Omental fat pad (tissue), 4 donors: ENCODE results near the gene SPRR2A. TPM values are rescaled to one million over a fixed set of nuclear protein-coding genes. Genes with fewer than 3 reads are reported as not detected.
"Not testable (repeated sequence)": the region's sequence is repeated elsewhere in the genome, so short reads cannot be mapped to it uniquely, and the experiment has no call there.

ENCODE experiments used
- ATAC-seq: fragments of 150-250 bp; one replicate; pipeline ENCODE4 v1.9.1; 2016; ENCODE audit warnings: mild to moderate bottlenecking, moderate library complexity; ENCODE audit not compliant: low FRiP score
- DNase-seq: peaks from one replicate; pipeline ENCODE4 v3.0.0-alpha.2; 2019; ENCODE audit warnings: low spot score
- total RNA-seq, 4 donors: library from RNA; depleted of rRNA; stranded (reverse); fragments of >200 nt; gene quantifications; one replicate each; pipeline ENCODE4 v1.1.0, GENCODE V29; 2016
- TF ChIP-seq, protein P1 (sequence below), 3 donors: fragments of 450-650 bp; IDR thresholded peaks; one replicate each; pipeline ENCODE4 v1.5.1; 2016 to 2017; ENCODE audit warnings: antibody characterized with exemption in 3 of 3, mild to moderate bottlenecking in 3 of 3, moderate library complexity in 2 of 3

SPRR2A gene
- total RNA-seq, 4 donors from 2014 or later: not detected

DNA sequence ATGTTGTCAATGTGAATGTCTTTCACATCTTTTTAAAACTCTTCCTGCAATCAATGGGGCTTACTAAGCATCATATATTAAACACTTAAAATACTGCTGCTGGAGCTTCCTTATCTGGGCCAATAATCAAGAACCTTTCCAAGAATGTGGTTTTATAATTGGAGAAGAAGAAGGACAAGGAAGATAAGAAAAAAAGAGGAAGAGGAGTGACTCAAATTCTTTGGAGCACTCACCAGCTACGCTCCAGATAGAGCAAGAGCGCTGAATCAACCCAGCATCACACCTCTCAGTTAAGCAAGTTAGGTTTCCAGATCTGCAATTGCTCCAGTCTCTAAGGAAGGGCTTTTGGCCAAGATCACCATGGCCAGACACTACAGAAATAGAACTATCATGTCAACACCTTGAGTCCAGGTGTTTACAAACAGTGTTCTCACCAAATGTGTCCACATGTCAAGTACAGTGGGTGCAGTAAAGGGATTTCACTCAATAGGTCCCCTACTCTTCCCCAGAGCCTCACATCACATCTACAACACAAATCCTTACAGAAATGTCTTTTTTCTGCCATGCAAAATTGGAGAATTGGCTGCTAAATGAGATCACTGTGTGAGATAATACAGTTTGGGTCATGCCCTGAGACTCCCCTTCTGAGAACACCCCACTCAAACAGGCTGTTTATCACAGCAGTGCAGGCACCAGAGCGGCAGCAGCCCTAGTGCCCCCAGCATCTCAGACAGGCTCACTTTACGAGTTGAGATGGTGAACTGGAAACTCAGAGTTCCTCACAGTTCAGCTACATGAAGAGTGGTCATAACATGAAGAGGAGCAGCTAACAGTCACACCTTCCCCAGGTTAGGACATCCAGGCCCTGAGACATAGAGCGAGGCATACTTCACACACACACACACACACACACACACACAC is 15.8 kb upstream of the SPRR2A start:
- ATAC-seq (no peak), DNase-seq (no peak)
- TF ChIP-seq, protein P1, sequence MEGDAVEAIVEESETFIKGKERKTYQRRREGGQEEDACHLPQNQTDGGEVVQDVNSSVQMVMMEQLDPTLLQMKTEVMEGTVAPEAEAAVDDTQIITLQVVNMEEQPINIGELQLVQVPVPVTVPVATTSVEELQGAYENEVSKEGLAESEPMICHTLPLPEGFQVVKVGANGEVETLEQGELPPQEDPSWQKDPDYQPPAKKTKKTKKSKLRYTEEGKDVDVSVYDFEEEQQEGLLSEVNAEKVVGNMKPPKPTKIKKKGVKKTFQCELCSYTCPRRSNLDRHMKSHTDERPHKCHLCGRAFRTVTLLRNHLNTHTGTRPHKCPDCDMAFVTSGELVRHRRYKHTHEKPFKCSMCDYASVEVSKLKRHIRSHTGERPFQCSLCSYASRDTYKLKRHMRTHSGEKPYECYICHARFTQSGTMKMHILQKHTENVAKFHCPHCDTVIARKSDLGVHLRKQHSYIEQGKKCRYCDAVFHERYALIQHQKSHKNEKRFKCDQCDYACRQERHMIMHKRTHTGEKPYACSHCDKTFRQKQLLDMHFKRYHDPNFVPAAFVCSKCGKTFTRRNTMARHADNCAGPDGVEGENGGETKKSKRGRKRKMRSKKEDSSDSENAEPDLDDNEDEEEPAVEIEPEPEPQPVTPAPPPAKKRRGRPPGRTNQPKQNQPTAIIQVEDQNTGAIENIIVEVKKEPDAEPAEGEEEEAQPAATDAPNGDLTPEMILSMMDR (IDR thresholded peaks at IDR 0.05): no peak

DNA sequence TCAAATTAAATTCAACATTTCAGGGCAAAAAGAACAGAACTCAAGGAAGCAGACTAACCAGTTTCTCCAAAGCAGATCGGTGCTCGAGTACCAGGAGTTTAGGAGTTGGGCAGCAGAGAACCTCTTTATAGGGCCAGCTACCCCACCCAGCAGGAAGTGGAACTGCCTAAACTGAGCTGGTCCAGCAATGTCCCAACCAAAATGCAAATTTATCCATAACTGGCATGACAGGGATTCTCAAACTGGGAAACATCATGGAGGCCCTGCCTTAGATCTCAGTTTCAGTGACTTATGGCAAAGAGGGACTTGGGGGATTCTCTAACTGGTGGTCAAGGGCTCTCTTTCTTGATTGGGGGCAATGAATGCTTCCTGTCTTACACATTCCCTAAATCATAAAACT is 14.2 kb upstream of the SPRR2A start, which contains the start of gene SPRR2B:
Gene SPRR2B, minus strand, starts transcription at position 101 of the 400 bp plus-strand sequence. CDS start 772 bp downstream, outside the sequence.
- ATAC-seq (no peak), DNase-seq (no peak)
- TF ChIP-seq, protein P1 (IDR thresholded peaks at IDR 0.05): no peak

DNA sequence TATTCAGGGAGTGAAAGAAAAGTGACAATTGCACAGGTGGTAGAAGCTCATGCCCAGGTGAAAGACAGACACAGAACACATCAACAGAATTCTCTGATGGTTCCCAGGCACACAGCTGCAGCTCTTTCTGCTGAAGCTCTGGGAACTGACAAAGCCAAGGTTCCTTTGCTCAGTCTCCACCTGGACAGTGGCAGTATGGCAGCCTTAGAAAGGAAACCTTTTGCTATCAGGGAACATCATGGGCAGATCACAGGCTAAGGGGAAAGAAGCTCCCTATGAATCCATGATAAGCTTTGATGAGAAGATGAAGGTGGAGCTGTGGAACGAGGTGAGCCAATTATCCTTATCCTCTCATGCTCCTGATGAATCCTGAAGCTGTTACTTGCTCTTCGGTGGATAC is 12.9 kb upstream of the SPRR2A start:
- no peak for ATAC-seq
- TF ChIP-seq, protein P1 (IDR thresholded peaks at IDR 0.05): no peak
- DNase-seq: no peak

DNA sequence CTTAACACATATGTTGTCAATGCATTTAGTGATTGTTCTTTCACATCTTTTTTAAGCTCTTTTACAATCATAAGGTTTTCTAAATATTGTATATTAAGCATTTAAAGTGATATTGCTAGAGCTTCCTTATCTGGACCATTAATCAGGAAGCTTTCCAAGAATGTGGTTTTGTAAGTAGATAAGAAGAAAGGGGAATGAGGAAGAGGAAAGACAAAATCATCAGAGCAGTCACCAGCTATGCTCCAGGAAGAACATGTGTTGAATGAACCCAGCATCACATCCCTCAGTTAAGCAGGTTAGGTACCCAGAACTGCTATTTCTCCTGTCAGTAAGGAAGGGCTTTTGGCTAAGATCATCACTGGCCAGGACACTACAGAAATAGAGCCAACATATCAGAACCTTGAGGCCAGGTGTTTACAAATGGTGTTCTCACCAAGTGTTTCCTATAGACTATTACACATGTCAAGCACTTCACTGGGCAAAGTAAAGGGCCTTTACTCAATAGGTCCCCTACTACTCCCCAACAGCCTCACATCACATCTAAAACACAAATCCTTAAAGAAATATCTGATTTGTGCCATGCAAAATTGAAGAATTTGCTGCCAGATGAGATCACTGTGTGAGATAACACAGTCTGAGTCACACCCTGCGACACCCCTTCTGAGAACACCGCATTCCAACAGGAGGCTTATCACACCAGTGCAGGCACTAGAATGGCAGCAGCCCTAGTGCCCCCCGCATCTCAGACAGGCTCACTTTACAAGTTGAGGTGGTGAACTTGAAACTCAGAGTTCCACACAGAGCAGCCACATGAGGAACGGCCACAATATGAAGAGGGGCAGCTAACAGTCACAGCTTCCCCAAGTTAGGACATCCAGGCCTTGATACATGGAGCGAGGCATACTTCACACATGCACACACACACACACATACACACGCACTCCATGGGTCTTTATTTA is 1.8 kb upstream of the SPRR2A start:
- TF ChIP-seq, protein P1 (IDR thresholded peaks at IDR 0.05): no peak
- ATAC-seq: no peak
- DNase-seq: no peak

DNA sequence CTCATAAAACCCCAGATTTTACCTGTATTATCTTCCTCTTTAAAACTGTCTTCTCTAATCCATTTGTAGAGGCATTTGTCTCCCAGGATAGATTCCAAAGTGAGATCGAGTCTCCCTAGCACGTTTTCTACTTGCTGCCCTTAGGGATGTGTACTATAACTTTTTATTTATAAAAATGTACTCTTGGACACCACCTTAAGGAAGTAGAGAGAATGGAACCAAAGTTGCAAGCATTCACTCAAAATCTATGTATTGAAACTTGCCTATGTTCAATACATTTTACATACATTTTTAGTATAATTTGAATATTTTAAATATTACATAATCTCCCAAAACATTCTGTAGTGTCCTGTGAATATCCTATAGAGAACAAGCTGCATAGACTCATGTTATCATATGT is 842 bp upstream of the SPRR2A start:
- TF ChIP-seq, protein P1 (IDR thresholded peaks at IDR 0.05): no peak
- no peak for ATAC-seq
- DNase-seq: no peak

DNA sequence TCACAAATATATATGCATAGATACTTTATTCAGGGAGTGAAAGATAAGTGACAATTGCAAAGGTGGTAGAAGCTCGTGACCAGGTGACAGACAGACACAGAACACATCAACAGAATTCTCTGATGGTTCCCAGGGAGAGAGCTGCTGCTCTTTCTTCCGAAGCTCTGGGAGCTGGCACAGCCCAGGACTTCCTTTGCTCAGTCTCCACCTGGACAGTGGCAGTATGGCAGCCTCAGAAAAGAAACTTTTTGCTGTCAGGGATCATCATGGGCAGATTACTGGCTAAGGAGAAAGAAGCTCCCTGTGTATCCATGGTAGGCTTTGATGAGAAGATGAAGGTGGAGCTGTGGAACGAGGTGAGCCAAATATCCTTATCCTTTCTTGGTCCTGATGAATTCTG is 1.2 kb downstream of the SPRR2A start:
- not testable (repeated sequence) for ATAC-seq, DNase-seq

DNA sequence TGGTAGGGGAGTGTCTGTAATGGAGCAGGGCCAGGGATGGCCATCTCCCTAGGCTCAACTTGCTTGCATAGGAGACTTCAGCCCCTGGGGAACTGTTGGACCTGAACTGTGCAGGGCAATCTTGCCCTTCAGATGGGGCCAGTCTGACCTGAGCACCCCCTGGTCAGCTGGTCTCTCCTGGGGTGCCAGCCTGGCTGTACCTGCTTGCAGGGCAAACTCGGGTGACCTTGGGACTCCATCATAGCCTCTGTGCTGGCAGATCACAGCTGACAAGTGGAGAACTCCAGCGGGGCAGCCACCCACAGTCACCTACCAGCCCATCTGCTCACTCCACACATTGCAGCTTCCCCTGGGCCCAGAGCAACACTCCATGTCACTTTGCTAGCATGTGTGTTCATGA is 8.1 kb downstream of the SPRR2A start:
- ATAC-seq (no peak), DNase-seq (no peak)
- TF ChIP-seq, protein P1 (IDR thresholded peaks at IDR 0.05): no peak
